ENCODE data around the gene HTT. TPM values are rescaled to one million over a fixed set of nuclear protein-coding genes. Genes with fewer than 3 reads are reported as not detected.

HTT gene
- 11.0 to 16.7 TPM (median 13.5 TPM) in 5 replicates for total RNA-seq (2022; extraction: Qiagen RNA extraction; ENCODE audit: low read depth)

GRCh38 chr4:3074078-3074845 is at the start of gene HTT, which contains the start of gene HTT-AS:
Gene HTT, plus strand, starts transcription at chr4:3074681. Its CDS starts 145 bp downstream, at chr4:3074826.
Gene HTT-AS, minus strand, starts transcription at chr4:3074538.

DNA sequence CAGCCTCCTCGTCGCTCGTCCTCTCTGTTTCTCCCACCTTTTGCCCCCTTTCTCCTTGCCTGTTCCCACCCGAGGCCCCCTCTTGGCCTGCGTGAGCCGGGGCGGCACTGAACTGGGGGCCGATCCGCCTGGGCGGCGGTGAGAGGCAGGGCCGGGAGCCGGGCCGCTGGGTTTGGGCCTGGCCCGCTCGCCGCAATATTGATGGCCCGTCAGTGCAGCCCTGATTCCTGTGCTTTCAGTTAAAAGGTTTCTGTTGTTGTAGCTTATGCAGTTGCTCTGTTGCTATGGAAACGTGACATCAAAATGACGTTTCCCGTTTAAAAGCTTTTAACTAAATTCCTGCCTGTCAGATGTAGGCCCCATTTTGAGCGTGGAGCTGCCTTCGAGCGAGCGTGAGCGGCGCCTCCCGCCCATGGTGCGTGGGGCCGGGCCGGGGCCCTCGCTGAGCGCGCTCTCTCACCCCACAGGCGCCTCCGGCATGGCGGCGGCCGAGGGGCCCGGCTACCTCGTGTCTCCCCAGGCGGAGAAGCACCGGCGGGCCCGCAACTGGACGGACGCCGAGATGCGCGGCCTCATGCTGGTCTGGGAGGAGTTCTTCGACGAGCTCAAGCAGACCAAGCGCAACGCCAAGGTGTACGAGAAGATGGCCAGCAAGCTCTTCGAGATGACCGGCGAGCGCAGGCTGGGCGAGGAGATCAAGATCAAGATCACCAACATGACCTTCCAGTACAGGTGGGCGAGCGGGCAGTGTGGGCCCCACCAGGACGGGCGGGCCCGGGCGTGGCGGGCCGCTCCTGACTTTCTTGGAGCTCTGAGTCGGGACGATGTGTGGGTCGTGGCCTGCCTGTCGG is 174.6 kb downstream of the HTT start, which contains the start of gene MSANTD1:
MSANTD1 (plus strand) TSS at position 349 of the 851 bp plus-strand sequence; CDS start at position 413, 64 bp downstream.

GRCh38 chr4:3292571-3293400 is 218.3 kb downstream of the HTT start, which contains the start of gene RGS12:
Gene RGS12, plus strand, starts transcription at chr4:3293021. Its CDS starts 23,150 bp downstream, at chr4:3316171.

Other genes with a start within 250 kb of the HTT start
- gene ADD1, start 230.8 kb upstream of the HTT start, total RNA-seq (2022; extraction: Qiagen RNA extraction; ENCODE audit: low read depth), result 66.0 to 88.1 TPM (median 82.7 TPM) in 5 replicates
- gene NOP14, start 111.3 kb upstream of the HTT start, total RNA-seq (2022; extraction: Qiagen RNA extraction; ENCODE audit: low read depth), result 28.0 to 32.3 TPM (median 29.5 TPM) in 5 replicates
- 1.5 to 2.0 TPM (median 1.6 TPM) in 5 replicates for gene GRK4, start 111.1 kb upstream of the HTT start, total RNA-seq (2022; extraction: Qiagen RNA extraction; ENCODE audit: low read depth)
- not detected in 5 replicates for gene HTT-AS, start 143 bp upstream of the HTT start, total RNA-seq (2022; extraction: Qiagen RNA extraction; ENCODE audit: low read depth)
- 0.05 to 0.21 TPM (median 0.13 TPM) in 5 replicates for gene MSANTD1, start 174.5 kb downstream of the HTT start, total RNA-seq (2022; extraction: Qiagen RNA extraction; ENCODE audit: low read depth)
- gene RGS12, start 218.3 kb downstream of the HTT start, total RNA-seq (2022; extraction: Qiagen RNA extraction; ENCODE audit: low read depth), result 6.4 to 11.1 TPM (median 10.4 TPM) in 5 replicates

Data from A549 treated with RU486 at 1 μM for 4 hours (cell line).